Ureter (tissue), 1 donor: ENCODE measurements around the gene SLC22A31. TPM values are rescaled to one million over a fixed set of nuclear protein-coding genes. Genes with fewer than 3 reads are reported as not detected.

Experiments
- DNase-seq: peaks from one replicate; pipeline ENCODE4 v3.0.0-alpha.2; 2020; ENCODE audit warnings: low spot score
- total RNA-seq: library from RNA; stranded (reverse); gene quantifications from one replicate; pipeline ENCODE4 v1.2.4, GENCODE V29; 2023
- donor health status: DM: yes; HTN: yes; CAD: no.

The SLC22A31 gene
- total RNA-seq, 1 donor from 2014 or later, result 2.5 TPM

- peak; percentile 82 for DNase-seq
Measured at GRCh38 chr16:89216315-89217137, 16.2 kb upstream of the SLC22A31 start.

GRCh38 chr16:89210904-89211515, 10.7 kb upstream of the SLC22A31 start:
- DNase-seq, result no peak

GRCh38 chr16:89210165-89210903, 10.0 kb upstream of the SLC22A31 start:
- DNase-seq, result no peak

- DNase-seq, result no peak
Measured at GRCh38 chr16:89209522-89210044, 9.2 kb upstream of the SLC22A31 start.

GRCh38 chr16:89207993-89208392, 7.7 kb upstream of the SLC22A31 start:
- DNase-seq, result no peak

GRCh38 chr16:89202422-89203215, 2.3 kb upstream of the SLC22A31 start:
- DNase-seq, result no peak

- DNase-seq, result peak; percentile 84
Measured at GRCh38 chr16:89201439-89202377, 1.4 kb upstream of the SLC22A31 start.

- no peak for DNase-seq
Measured at GRCh38 chr16:89200850-89201411, 594 bp upstream of the SLC22A31 start.

- no peak for DNase-seq
Measured at GRCh38 chr16:89199241-89200123, 855 bp downstream of the SLC22A31 start.

- DNase-seq, result no peak
Measured at GRCh38 chr16:89198417-89199240, 1.7 kb downstream of the SLC22A31 start.

- DNase-seq, result no peak
Measured at GRCh38 chr16:89197633-89198416, 2.5 kb downstream of the SLC22A31 start.

GRCh38 chr16:89197033-89197632, 3.2 kb downstream of the SLC22A31 start:
- no peak for DNase-seq

- DNase-seq, result no peak
Measured at GRCh38 chr16:89195521-89196171, 4.7 kb downstream of the SLC22A31 start.

- no peak for DNase-seq
Measured at GRCh38 chr16:89194340-89195311, 5.7 kb downstream of the SLC22A31 start.
